Neural progenitor cell (in vitro differentiated cells): ENCODE measurements around the gene SLC25A34. TPM values are rescaled to one million over a fixed set of nuclear protein-coding genes. Genes with fewer than 3 reads are reported as not detected.
A peak's percentile ranks its signal among the peaks of the same experiment; 100 is the strongest.

ENCODE experiments used
- DNase-seq: peaks from one replicate; pipeline ENCODE4 v3.0.0-alpha.2; 2016; ENCODE audit warnings: low spot score
- H2AFZ ChIP-seq: fragments of 200-600 bp; sonication (generic); replicated peaks from 2 replicates; pipeline ENCODE4 v1.6.1; 2016; ENCODE audit warnings: antibody characterized with exemption
- H3F3A ChIP-seq: fragments of 200-600 bp; sonication (generic); 2 replicates; pipeline ENCODE4 v1.6.1; 2016; ENCODE audit warnings: antibody characterized with exemption, low read depth
- H3K27ac ChIP-seq: fragments of 200-600 bp; sonication (generic); 2 replicates; pipeline ENCODE4 v1.5.1; 2016; ENCODE audit warnings: mild to moderate bottlenecking
- H3K27me3 ChIP-seq: fragments of 200-600 bp; sonication (generic); 2 replicates; pipeline ENCODE4 v1.6.1; 2016; ENCODE audit warnings: mild to moderate bottlenecking, moderate library complexity
- H3K36me3 ChIP-seq: fragments of 200-600 bp; sonication (generic); 2 replicates; pipeline ENCODE4 v1.5.1; 2016
- H3K4me1 ChIP-seq: fragments of 200-600 bp; sonication (generic); 2 replicates; pipeline ENCODE4 v1.6.1; 2016; ENCODE audit warnings: mixed run types
- H3K4me2 ChIP-seq: fragments of 200-600 bp; sonication (generic); 2 replicates; pipeline ENCODE4 v1.6.1; 2016
- H3K4me3 ChIP-seq: fragments of 200-600 bp; sonication (generic); 2 replicates; pipeline ENCODE4 v1.5.1; 2016
- H3K79me2 ChIP-seq: fragments of 200-600 bp; sonication (generic); 2 replicates; pipeline ENCODE4 v1.6.1; 2016; ENCODE audit warnings: low read depth
- H3K9ac ChIP-seq: fragments of 200-600 bp; sonication (generic); 2 replicates; pipeline ENCODE4 v1.6.1; 2016
- H3K9me3 ChIP-seq: fragments of 200-600 bp; sonication (generic); 2 replicates; pipeline ENCODE4 v1.5.1; 2016; ENCODE audit warnings: low read depth
- H4K20me1 ChIP-seq: fragments of 200-600 bp; sonication (generic); 2 replicates; pipeline ENCODE4 v1.6.1; 2016; ENCODE audit warnings: low read depth
- H3K27ac Mint-ChIP-seq: 3 replicates; pipeline ENCODE4 v1.8.0; 2021; ENCODE audit warnings: mixed read lengths
- H3K27me3 Mint-ChIP-seq: 2 replicates; pipeline ENCODE4 v1.8.0; 2022; ENCODE audit warnings: low read depth, mild to moderate bottlenecking, inconsistent platforms, moderate library complexity, mixed read lengths; ENCODE audit not compliant: insufficient read depth
- H3K36me3 Mint-ChIP-seq: 3 replicates; pipeline ENCODE4 v1.8.0; 2021; ENCODE audit warnings: mixed read lengths
- H3K4me1 Mint-ChIP-seq: 3 replicates; pipeline ENCODE4 v1.8.0; 2021; ENCODE audit warnings: mixed read lengths
- H3K4me3 Mint-ChIP-seq: 3 replicates; pipeline ENCODE4 v1.8.0; 2021; ENCODE audit warnings: mild to moderate bottlenecking, moderate library complexity, mixed read lengths
- H3K9me3 Mint-ChIP-seq: 3 replicates; pipeline ENCODE4 v1.8.0; 2020; ENCODE audit warnings: mixed read lengths
- EZH2 ChIP-seq: fragments of 200-600 bp; sonication (generic); IDR thresholded peaks from 2 replicates; pipeline ENCODE4 v1.6.1; 2017; ENCODE audit warnings: antibody characterized with exemption, mild to moderate bottlenecking, moderate library complexity
- EZH2phosphoT487 ChIP-seq: fragments of 200-600 bp; sonication (generic); IDR thresholded peaks from 2 replicates; pipeline ENCODE4 v1.6.1; 2017; ENCODE audit warnings: antibody characterized with exemption
- total RNA-seq: library from RNA; depleted of rRNA; stranded (reverse); fragments of >200 nt; gene quantifications from 2 replicates; pipeline ENCODE4 v1.2.3, GENCODE V29; 2015; ENCODE audit warnings: low replicate concordance
- TF ChIP-seq, protein P1 (sequence below): fragments of 200-600 bp; sonication (generic); IDR thresholded peaks from 2 replicates; pipeline ENCODE4 v1.5.1; 2017; ENCODE audit warnings: antibody characterized with exemption, mild to moderate bottlenecking

Gene SLC25A34
- total RNA-seq, 1 donor from 2014 or later: 0.34 TPM

DNA sequence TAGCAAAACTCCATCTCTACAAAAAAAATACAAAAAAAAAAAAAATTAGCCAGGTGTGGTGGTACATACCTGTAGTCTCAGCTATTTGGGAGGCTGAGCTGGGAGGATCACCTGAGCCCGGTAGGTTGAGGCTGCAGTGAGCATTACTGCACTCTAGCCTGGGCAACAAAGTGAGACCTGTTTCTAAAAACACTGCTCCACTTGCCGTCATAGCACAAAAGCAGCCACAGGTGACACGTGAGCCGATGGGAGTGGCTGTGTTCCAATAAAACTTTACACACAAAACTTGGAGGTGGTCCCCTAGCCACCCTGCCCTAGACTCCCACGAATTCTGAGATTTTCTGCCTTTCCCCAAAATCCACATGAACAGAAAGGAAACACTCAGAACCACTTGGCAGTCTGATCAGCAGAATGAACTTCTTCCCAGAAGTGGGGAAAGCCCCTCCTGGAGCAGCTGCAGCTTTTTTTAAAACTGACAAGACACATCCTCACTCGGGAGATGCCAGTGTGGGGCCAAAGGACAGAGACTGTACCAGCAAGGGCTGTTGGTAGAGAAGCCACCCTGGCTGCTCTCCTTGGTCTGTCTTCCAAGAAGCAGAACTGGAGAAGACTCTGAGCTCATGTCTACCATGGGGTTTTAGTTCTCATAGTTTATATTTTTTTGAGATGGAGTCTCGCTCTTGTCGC is 28.7 kb upstream of the SLC25A34 start:
- Histone ChIP-seq H3K4me3 (no peak overlapping the region), H3K4me1 (no peaks in the 10 kb centered on the region), H3K36me3 (no peaks in the 10 kb centered on the region), H3K9ac (no peak overlapping the region), H4K20me1 (peaks cover 23% of the 10 kb centered on the region), H3F3A (no peaks in the 10 kb centered on the region), H3K27ac (no peak overlapping the region), H3K79me2 (peaks cover 32% of the 10 kb centered on the region), H3K4me2 (no peak overlapping the region), H3K27me3 (no peaks in the 10 kb centered on the region), H2AFZ (no peak overlapping the region), H3K9me3 (no peaks in the 10 kb centered on the region)
- H3K4me3 Mint-ChIP-seq: no peak overlapping the region
- no peak for DNase-seq
- H3K9me3 Mint-ChIP-seq: no peaks in the 10 kb centered on the region
- TF ChIP-seq EZH2 (no peak), EZH2phosphoT487 (no peak)
- TF ChIP-seq, protein P1, sequence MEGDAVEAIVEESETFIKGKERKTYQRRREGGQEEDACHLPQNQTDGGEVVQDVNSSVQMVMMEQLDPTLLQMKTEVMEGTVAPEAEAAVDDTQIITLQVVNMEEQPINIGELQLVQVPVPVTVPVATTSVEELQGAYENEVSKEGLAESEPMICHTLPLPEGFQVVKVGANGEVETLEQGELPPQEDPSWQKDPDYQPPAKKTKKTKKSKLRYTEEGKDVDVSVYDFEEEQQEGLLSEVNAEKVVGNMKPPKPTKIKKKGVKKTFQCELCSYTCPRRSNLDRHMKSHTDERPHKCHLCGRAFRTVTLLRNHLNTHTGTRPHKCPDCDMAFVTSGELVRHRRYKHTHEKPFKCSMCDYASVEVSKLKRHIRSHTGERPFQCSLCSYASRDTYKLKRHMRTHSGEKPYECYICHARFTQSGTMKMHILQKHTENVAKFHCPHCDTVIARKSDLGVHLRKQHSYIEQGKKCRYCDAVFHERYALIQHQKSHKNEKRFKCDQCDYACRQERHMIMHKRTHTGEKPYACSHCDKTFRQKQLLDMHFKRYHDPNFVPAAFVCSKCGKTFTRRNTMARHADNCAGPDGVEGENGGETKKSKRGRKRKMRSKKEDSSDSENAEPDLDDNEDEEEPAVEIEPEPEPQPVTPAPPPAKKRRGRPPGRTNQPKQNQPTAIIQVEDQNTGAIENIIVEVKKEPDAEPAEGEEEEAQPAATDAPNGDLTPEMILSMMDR: no peak
- H3K27me3 Mint-ChIP-seq: no peaks in the 10 kb centered on the region
- H3K36me3 Mint-ChIP-seq: peaks cover 2% of the 10 kb centered on the region
- H3K27ac Mint-ChIP-seq: no peak overlapping the region
- peaks cover 16% of the 10 kb centered on the region for H3K4me1 Mint-ChIP-seq

DNA sequence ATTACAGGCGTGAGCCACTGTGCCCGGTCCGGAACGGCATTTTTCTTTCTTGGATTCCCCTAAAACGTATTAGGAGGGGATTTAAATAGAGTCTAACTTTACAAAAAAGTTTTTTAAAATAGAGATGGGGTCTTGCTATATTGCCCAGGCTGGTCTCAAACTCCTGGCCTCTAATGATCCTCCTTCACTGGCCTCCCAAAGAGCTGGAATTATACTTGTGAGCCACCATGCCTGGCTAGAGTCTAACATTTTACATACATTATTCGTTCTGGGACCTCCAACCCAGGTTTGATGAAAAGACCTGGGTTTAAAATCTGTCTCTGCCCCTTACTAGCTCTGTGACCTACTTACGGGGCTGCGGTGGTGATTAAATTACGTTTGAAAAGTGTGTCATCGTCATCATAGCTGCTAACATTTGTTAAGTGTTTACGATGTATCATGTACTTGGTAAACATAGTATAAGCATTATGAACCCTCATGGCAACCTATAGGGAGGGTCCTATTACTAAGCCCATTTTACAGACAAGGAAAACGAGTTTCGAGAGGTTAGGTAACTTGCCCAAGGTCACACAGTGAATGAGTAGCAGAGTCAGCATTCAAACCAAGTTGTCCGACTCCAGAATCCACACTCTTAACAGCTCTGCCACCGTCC is 27.4 kb upstream of the SLC25A34 start:
- Histone ChIP-seq H3K4me3 (no peak overlapping the region), H3K4me1 (no peaks in the 10 kb centered on the region), H3K27me3 (no peaks in the 10 kb centered on the region), H3K4me2 (no peak overlapping the region), H3K9me3 (no peaks in the 10 kb centered on the region), H3K9ac (no peak overlapping the region), H3F3A (peaks cover 2% of the 10 kb centered on the region), H3K79me2 (peaks cover 37% of the 10 kb centered on the region), H3K36me3 (no peaks in the 10 kb centered on the region), H3K27ac (no peak overlapping the region), H4K20me1 (peaks cover 14% of the 10 kb centered on the region), H2AFZ (no peak overlapping the region)
- no peak for TF ChIP-seq EZH2
- no peak for TF ChIP-seq EZH2phosphoT487
- TF ChIP-seq, protein P1: no peak
- Mint-ChIP-seq H3K9me3 (no peaks in the 10 kb centered on the region), H3K4me1 (peaks cover 8% of the 10 kb centered on the region), H3K27ac (peak overlapping the region; percentile 53), H3K4me3 (no peak overlapping the region), H3K27me3 (no peaks in the 10 kb centered on the region), H3K36me3 (peaks cover 2% of the 10 kb centered on the region)
- no peak for DNase-seq

DNA sequence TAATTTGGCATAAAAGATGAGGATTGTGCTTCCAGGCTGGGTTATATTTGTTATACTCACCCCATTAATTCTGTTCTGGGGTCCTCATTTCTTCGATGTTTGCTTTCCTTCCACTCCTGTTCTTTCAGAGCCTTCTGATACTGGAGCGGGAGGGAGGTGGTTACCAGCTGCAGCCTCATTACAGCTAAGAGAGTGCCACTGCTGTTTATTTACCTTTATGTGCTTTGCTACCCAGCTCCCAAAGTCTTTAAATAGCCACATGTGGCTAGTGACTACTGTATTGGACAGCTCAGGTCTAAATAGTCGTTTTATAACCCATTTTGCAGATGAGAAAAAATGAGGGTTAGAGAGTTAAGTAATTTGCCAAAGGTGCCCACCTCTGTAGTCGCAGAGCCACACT is 26.8 kb upstream of the SLC25A34 start:
- H3F3A ChIP-seq: peaks cover 2% of the 10 kb centered on the region
- H3K27ac Mint-ChIP-seq: no peak overlapping the region
- no peak overlapping the region for H3K4me3 ChIP-seq
- H3K4me3 Mint-ChIP-seq: no peak overlapping the region
- H3K27ac ChIP-seq: no peak overlapping the region
- no peaks in the 10 kb centered on the region for H3K9me3 ChIP-seq
- H2AFZ ChIP-seq: no peak overlapping the region
- no peaks in the 10 kb centered on the region for H3K27me3 Mint-ChIP-seq
- peaks cover 5% of the 10 kb centered on the region for H3K4me1 Mint-ChIP-seq
- peaks cover 40% of the 10 kb centered on the region for H3K79me2 ChIP-seq
- H3K9me3 Mint-ChIP-seq: no peaks in the 10 kb centered on the region
- no peaks in the 10 kb centered on the region for H3K36me3 ChIP-seq
- no peak for DNase-seq
- H3K4me1 ChIP-seq: no peaks in the 10 kb centered on the region
- no peak overlapping the region for H3K4me2 ChIP-seq
- H3K27me3 ChIP-seq: no peaks in the 10 kb centered on the region
- peaks cover 14% of the 10 kb centered on the region for H4K20me1 ChIP-seq
- no peak overlapping the region for H3K9ac ChIP-seq
- no peak for TF ChIP-seq EZH2phosphoT487
- TF ChIP-seq, protein P1: no peak
- TF ChIP-seq EZH2: no peak
- H3K36me3 Mint-ChIP-seq: peaks cover 2% of the 10 kb centered on the region
